OCI-LY1 (cell line): ENCODE data around the gene CDHR1.

Source experiments
- H2AFZ ChIP-seq: fragments of 200-600 bp; sonication (generic), shearing (Covaris generic); 2 replicates; pipeline ENCODE4 v1.6.0; 2014; ENCODE audit warnings: antibody characterized with exemption, mild to moderate bottlenecking, low read length
- H3F3A ChIP-seq: fragments of 200-600 bp; sonication (generic), shearing (Covaris generic); 2 replicates; pipeline ENCODE4 v1.6.0; 2014; ENCODE audit warnings: mild to moderate bottlenecking, antibody characterized with exemption, low read length, moderate library complexity; ENCODE audit not compliant: insufficient read depth
- H3K27ac ChIP-seq: fragments of 200-600 bp; sonication (generic); 2 replicates; pipeline ENCODE4 v1.5.1; 2014; ENCODE audit warnings: low read length, mixed run types, mild to moderate bottlenecking, low read depth; ENCODE audit not compliant: poor library complexity, severe bottlenecking
- H3K27me3 ChIP-seq: fragments of 200-600 bp; sonication (generic); 2 replicates; pipeline ENCODE4 v1.6.0; 2014; ENCODE audit warnings: antibody characterized with exemption, mild to moderate bottlenecking, low read length, moderate library complexity; ENCODE audit not compliant: insufficient read depth
- H3K36me3 ChIP-seq: fragments of 200-600 bp; sonication (generic); 2 replicates; pipeline ENCODE4 v1.6.1; 2014; ENCODE audit warnings: mild to moderate bottlenecking, antibody characterized with exemption, low read length, moderate library complexity, mixed read lengths; ENCODE audit not compliant: insufficient read depth
- H3K4me1 ChIP-seq: fragments of 200-600 bp; sonication (generic); 2 replicates; pipeline ENCODE4 v1.5.1; 2014; ENCODE audit warnings: mild to moderate bottlenecking, low read length, moderate library complexity; ENCODE audit not compliant: insufficient read depth, severe bottlenecking
- H3K4me2 ChIP-seq: fragments of 200-600 bp; sonication (generic), shearing (Covaris generic); 2 replicates; pipeline ENCODE4 v1.6.1; 2014; ENCODE audit warnings: low read length
- H3K4me3 ChIP-seq: fragments of 200-600 bp; sonication (generic); 2 replicates; pipeline ENCODE4 v1.5.1; 2014; ENCODE audit warnings: low read length, low read depth, mild to moderate bottlenecking, mixed read lengths; ENCODE audit not compliant: poor library complexity, severe bottlenecking
- H3K79me2 ChIP-seq: fragments of 200-600 bp; shearing (Covaris generic); 2 replicates; pipeline ENCODE4 v1.6.1; 2016; ENCODE audit warnings: mixed run types, low read length, mixed read lengths; ENCODE audit not compliant: insufficient read depth
- H3K9ac ChIP-seq: fragments of 200-600 bp; sonication (generic), shearing (Covaris generic); 2 replicates; pipeline ENCODE4 v1.6.1; 2014; ENCODE audit warnings: mild to moderate bottlenecking, low read length, mixed read lengths
- H3K9me2 ChIP-seq: fragments of 200-600 bp; sonication (generic), shearing (Covaris generic); 2 replicates; pipeline ENCODE4 v1.6.1; 2014; ENCODE audit warnings: low read depth, mild to moderate bottlenecking, low read length, mixed read lengths
- H3K9me3 ChIP-seq: fragments of 200-600 bp; shearing (Covaris generic); 2 replicates; pipeline ENCODE4 v1.6.1; 2014; ENCODE audit warnings: low read length, mixed read lengths
- H4K20me1 ChIP-seq: fragments of 200-600 bp; sonication (generic), shearing (Covaris generic); 2 replicates; pipeline ENCODE4 v1.6.0; 2016; ENCODE audit warnings: mild to moderate bottlenecking, low read length; ENCODE audit not compliant: insufficient read depth
- CTCF ChIP-seq: fragments of 200-600 bp; sonication (generic), shearing (Covaris generic); IDR thresholded peaks from 2 replicates; pipeline ENCODE4 v1.5.1; 2017; ENCODE audit warnings: mild to moderate bottlenecking, antibody characterized with exemption, low read length, moderate library complexity, mixed read lengths
- EZH2 ChIP-seq: fragments of 200-600 bp; sonication (generic), shearing (Covaris generic); IDR thresholded peaks from 2 replicates; pipeline ENCODE4 v1.8.0; 2017; ENCODE audit warnings: borderline replicate concordance, mixed run types, mild to moderate bottlenecking, antibody characterized with exemption, low read length, moderate library complexity, mixed read lengths

CDHR1 gene

GRCh38 chr10:84188815-84189214, 5.5 kb upstream of the CDHR1 start:
- H3K79me2 ChIP-seq, result no peaks in the 10 kb centered on the region
- H3K36me3 ChIP-seq, result no peaks in the 10 kb centered on the region
- no peak overlapping the region for H3K9ac ChIP-seq
- no peak overlapping the region for H3K27ac ChIP-seq
- no peaks in the 10 kb centered on the region for H3K9me2 ChIP-seq
- 0 out of 2 replicates have a peak, but pooled peaks cover 4% of the 10 kb centered on the region for H3K27me3 ChIP-seq
- no peak overlapping the region for H2AFZ ChIP-seq
- no peaks in the 10 kb centered on the region for H3K9me3 ChIP-seq
- H3K4me2 ChIP-seq, result no peak overlapping the region
- TF ChIP-seq CTCF (no peak), EZH2 (no peak)
- peaks cover 10% of the 10 kb centered on the region for H3K4me1 ChIP-seq
- H3F3A ChIP-seq, result no peaks in the 10 kb centered on the region
- H3K4me3 ChIP-seq, result no peak overlapping the region
- no peaks in the 10 kb centered on the region for H4K20me1 ChIP-seq

- H3K4me2 ChIP-seq, result no peak overlapping the region
- H3K27ac ChIP-seq, result no peak overlapping the region
- no peaks in the 10 kb centered on the region for H3K36me3 ChIP-seq
- H3K9me2 ChIP-seq, result no peaks in the 10 kb centered on the region
- no peaks in the 10 kb centered on the region for H4K20me1 ChIP-seq
- no peaks in the 10 kb centered on the region for H3K9me3 ChIP-seq
- no peak for TF ChIP-seq CTCF
- no peak overlapping the region for H2AFZ ChIP-seq
- 0 out of 2 replicates have a peak, but pooled peaks cover 10% of the 10 kb centered on the region for H3K27me3 ChIP-seq
- H3K9ac ChIP-seq, result no peak overlapping the region
- no peaks in the 10 kb centered on the region for H3F3A ChIP-seq
- no peak overlapping the region for H3K4me3 ChIP-seq
- peaks cover 6% of the 10 kb centered on the region for H3K4me1 ChIP-seq
- H3K79me2 ChIP-seq, result no peaks in the 10 kb centered on the region
These were observed 3.7 kb upstream of the CDHR1 start for GRCh38 chr10:84190621-84191020.

- Histone ChIP-seq H3K9ac (no peak overlapping the region), H3F3A (no peaks in the 10 kb centered on the region), H3K36me3 (no peaks in the 10 kb centered on the region), H3K9me3 (no peaks in the 10 kb centered on the region), H3K9me2 (no peaks in the 10 kb centered on the region), H3K4me3 (no peak overlapping the region), H2AFZ (no peak overlapping the region), H3K27me3 (0 out of 2 replicates have a peak, but pooled peaks cover 10% of the 10 kb centered on the region), H3K79me2 (no peaks in the 10 kb centered on the region), H3K27ac (no peak overlapping the region), H3K4me1 (peaks cover 6% of the 10 kb centered on the region), H4K20me1 (no peaks in the 10 kb centered on the region), H3K4me2 (no peak overlapping the region)
- TF ChIP-seq EZH2, result no peak
- no peak for TF ChIP-seq CTCF
These were observed 3.2 kb upstream of the CDHR1 start for GRCh38 chr10:84191106-84191505.
